GM12801 (cell line): ENCODE results near the gene TRPM3.

Experiments
- TF ChIP-seq, protein P1 (sequence below): IDR thresholded peaks from one replicate; pipeline ENCODE4 v1.5.1; 2011; ENCODE audit warnings: control low read depth; ENCODE audit not compliant: insufficient read length; ENCODE audit errors: extremely low read depth

Gene TRPM3

DNA sequence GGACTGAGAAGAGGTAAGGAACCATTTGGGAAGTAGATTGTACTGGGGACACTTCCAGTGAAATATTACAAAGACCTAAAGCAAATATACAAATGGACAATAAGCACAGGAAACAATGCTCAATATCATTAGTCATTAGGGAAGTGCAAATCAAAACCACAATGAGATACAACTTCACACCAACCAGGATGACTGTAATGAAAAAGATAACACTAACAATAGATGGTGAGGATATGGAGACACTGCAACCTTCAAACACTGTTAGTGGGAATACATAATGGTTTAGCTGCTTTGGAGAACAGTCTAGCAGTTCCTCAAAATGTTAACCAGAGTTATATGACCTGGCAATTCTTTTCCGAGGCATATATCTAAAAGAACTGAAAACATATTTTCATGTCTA, 149.7 kb downstream of the TRPM3 start:
- TF ChIP-seq, protein P1, sequence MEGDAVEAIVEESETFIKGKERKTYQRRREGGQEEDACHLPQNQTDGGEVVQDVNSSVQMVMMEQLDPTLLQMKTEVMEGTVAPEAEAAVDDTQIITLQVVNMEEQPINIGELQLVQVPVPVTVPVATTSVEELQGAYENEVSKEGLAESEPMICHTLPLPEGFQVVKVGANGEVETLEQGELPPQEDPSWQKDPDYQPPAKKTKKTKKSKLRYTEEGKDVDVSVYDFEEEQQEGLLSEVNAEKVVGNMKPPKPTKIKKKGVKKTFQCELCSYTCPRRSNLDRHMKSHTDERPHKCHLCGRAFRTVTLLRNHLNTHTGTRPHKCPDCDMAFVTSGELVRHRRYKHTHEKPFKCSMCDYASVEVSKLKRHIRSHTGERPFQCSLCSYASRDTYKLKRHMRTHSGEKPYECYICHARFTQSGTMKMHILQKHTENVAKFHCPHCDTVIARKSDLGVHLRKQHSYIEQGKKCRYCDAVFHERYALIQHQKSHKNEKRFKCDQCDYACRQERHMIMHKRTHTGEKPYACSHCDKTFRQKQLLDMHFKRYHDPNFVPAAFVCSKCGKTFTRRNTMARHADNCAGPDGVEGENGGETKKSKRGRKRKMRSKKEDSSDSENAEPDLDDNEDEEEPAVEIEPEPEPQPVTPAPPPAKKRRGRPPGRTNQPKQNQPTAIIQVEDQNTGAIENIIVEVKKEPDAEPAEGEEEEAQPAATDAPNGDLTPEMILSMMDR = no peak

DNA sequence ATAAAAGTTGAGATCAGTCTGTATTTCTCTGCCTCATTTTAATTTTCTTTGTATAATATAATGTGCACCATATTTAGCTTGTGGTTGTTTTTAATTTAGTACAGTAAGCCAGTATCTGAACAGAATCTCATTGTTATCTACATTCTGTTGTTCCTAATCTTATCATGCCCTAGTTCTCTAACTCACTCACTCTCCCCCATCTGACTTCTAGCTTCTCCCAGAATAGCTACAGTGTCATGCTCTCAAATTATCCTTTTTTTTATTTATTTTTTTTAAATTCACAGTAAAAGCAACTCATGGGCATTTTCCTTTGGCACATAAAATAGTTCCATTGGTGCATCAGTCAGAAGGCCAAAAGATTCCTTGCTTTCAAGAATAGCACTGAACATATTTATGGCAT, 156.6 kb downstream of the TRPM3 start:
- TF ChIP-seq, protein P1 = no peak

DNA sequence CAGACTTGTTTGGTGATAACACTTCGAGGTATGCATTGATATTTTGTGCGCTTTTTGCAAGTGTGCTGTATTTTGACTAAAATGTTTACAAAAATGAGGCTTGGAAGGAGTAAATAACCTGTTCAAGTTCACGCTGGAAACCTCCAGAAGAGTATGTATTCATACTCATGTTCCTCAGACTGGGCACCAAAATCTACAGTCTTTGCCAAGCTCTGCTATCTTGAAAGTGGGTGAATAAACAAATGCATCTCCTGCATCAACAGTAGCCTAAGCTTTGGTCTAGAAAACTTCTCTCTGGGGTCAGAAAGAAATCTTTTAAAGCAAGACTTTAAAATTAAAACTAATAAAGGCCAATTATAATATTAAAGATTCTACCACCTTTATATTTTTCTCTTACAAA, 157.9 kb downstream of the TRPM3 start:
- TF ChIP-seq, protein P1 = no peak

DNA sequence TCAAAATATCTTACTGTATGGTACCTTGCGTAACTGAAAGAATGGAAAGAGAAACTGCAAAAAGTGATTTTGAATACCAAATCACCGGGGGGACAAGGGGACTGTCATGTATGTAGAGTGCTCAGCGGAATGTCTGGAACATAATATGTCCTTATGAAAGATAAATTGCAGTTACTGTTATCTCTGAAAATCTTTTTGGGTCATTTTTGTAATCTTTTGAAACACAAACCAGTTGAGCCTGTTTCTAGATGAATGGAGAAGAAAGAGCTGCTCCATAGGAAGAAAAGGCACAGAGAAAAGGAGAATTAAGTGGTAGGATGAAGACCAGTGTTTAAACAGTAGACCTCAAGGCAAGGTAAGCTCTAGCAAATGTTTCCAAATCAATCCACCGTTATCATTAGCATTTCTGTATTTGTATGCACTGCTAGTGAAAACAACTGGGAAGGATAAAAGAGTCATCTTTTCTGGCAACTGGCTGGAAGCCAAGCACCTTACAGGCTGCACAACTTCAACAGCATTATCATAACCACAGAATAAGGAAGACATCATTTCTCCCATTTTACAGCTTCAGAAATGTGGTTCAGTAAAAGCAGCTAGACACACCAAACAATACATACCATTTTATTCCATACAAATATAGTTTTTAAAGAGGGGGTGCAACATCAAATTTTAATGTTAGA, 158.5 kb downstream of the TRPM3 start:
- TF ChIP-seq, protein P1 = no peak

DNA sequence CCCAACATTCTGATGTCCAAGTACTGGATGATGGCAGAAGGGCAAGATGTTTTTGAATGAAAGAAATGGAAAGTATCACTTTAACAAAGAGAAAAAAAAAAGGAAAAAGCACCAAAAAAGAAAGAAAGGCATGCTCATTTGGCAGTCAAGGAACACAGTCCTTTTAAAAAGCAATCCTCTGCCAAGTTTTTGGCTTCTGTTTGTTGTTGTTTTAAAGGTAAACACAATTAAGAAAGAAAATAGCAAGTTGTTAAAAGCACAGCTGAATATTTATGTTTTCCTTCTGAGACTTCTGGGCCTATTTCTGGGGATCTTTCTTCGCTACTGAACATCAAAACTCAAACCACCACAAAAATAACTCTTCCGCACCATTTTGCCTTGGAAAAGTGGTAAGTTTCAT, 162.1 kb downstream of the TRPM3 start:
- TF ChIP-seq, protein P1 = no peak

DNA sequence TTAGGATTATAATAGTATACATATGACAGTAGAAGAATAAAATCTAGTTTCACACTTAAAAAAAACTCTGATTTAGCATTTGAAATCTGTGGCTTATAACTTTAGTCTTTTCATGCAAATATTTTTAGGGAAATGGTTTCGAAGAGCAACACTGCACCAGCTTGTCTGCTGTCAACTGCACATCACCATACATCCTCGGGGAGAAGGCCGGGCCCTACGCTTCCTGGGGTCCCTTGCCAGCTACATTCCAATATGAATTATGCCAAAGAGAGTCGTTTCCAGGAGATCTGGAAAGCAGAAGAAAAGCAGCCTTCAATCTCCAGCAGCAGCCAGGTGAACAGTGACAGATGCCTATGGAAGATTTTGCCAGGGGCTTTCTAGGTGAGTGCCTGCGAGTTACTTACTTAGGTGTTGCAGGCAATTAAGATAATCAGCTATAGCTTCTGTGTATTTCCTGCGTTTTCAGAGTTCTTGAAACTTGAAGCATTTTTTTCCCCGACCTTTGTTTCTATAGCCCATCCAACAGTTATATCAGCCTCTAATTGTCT, 166.8 kb downstream of the TRPM3 start:
- TF ChIP-seq, protein P1 = no peak

DNA sequence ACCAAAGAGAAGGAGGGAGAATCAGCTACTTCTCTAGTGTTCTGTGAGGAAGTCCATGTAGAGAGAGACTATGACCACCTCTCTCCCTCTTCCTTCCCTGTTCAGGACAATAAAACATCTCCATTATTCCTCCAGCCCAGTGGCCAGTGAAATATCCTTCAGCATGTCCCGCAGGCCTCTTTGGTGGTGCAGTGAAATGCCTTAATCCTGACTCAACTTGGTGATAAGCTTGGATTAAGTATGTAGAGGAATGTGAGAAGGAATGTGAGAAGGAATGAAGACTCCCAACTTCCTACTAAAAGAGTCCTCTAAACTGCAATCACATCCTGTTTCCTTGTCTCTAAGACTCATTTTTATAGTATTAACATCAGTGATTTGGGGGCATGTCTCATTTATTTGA, 167.3 kb downstream of the TRPM3 start:
- TF ChIP-seq, protein P1 = no peak
